Activated T-cell treated with anti-CD3 and anti-CD28 coated beads for 24 hours (primary cell): Measurements from ENCODE around the gene FOXK1.
"Not testable (repeated sequence)": the region's sequence is repeated elsewhere in the genome, so short reads cannot be mapped to it uniquely, and the experiment has no call there.

Source experiments
- DNase-seq: peaks from one replicate; pipeline ENCODE4 v3.0.0-alpha.2; 2020; ENCODE audit warnings: low read depth

FOXK1 gene

GRCh38 chr7:4681886-4682620, at the start of gene FOXK1:
TSS of gene FOXK1 (plus strand) at chr7:4682295. CDS start at chr7:4682309, 14 bp downstream.
- DNase-seq, result peak; percentile 77

GRCh38 chr7:4633012-4633411, 49.1 kb upstream of the FOXK1 start:
- peak; percentile 14 for DNase-seq

DNA sequence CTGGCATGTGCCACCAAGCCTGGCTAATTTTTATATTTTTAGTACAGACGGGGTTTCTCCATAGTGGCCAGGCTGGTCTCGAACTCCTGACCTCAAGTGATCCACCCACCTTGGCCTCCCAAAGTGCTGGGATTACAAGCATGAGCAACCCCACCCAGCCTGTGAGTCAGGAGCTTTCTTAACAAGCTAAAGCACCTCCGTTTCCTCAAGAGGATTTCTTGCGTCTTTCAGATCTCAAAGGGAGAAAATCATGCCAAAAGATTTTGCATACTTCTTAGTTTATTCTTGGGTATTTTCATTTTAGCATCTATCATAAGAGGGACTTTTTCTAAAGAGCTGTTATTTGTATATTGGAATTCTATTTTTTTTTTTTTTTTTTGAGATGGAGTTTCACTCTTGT, 47.9 kb upstream of the FOXK1 start:
- DNase-seq, result no peak

GRCh38 chr7:4638781-4639575, 43.1 kb upstream of the FOXK1 start:
- DNase-seq, result no peak

- DNase-seq, result no peak
Measured at GRCh38 chr7:4641091-4641666, 40.9 kb upstream of the FOXK1 start.

- DNase-seq, result peak; percentile 93
Measured at GRCh38 chr7:4641667-4642467, 40.2 kb upstream of the FOXK1 start.

DNA sequence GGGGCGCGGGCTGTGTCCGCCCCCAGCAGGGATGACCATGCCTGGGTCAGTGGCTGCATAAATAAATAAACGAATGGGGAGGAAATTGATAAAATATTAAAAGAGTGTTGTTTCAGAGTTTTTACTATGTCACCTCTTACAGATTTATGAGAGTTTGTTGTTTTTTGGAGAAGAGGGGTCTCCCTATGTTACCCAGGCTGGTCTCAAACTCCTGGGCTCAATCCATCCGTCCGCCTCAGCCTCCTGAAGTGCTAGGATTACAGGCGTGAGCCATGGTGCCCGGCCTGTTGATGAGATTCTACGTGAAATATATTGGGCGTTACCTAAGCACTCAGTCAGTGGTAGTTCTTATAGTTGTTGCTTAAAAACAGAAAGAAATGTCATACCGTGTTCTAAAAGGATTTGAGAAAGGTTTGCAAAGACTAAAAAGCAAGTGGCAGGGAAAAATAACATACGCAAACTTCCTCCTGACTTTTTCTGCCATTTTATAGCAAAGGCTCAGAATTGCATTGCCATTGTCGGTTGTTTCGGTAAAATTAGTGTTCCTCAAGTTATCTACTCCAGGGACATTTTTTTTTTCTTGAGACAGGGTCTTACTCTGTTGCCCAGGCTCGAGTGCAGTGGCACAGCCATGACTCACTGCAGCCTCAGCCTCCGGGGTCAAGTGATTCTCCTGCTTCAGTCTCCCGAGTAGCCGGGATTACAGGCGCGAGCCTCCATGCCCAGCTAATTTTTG, 39.5 kb upstream of the FOXK1 start:
- DNase-seq, result no peak

GRCh38 chr7:4643204-4643471, 39.0 kb upstream of the FOXK1 start:
- not testable (repeated sequence) for DNase-seq

DNA sequence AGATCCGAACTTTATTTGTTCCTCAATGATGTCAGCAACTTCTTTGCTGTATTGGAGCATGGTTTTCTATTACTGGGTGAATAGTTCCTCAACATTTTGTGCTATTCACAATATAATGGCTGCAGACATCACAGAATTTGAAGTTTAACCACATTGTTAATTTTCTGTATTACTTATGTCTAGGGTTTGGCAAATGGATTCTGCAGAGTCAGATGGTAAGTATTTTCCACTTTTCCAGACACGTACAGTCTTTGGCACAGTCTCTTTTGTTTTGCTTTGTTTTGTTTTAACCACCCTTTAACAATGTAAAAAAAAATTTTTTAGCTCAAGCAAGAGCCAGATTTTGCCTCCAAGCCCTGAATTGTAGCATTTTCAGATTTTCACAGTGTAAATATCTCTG, 36.8 kb upstream of the FOXK1 start:
- DNase-seq, result no peak

DNA sequence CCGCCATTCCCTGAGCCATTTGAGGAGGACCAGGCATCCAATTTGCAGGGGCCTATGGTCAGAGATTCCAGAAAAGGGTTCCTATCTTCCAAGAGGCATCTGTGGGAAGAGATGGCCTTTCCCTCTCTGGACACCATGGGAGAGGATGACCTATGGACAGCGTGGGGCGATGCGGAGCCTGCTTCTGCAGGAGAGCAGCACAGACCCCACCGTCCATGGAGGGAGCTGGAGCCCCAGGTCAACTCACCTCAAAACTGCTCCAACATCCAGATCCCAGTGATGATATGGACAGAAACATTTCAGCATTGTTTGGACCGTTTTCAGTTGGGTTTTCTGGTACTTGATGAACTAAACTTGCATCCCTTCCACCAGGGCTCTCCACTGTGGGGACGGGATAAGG, 34.0 kb upstream of the FOXK1 start:
- DNase-seq, result no peak

DNA sequence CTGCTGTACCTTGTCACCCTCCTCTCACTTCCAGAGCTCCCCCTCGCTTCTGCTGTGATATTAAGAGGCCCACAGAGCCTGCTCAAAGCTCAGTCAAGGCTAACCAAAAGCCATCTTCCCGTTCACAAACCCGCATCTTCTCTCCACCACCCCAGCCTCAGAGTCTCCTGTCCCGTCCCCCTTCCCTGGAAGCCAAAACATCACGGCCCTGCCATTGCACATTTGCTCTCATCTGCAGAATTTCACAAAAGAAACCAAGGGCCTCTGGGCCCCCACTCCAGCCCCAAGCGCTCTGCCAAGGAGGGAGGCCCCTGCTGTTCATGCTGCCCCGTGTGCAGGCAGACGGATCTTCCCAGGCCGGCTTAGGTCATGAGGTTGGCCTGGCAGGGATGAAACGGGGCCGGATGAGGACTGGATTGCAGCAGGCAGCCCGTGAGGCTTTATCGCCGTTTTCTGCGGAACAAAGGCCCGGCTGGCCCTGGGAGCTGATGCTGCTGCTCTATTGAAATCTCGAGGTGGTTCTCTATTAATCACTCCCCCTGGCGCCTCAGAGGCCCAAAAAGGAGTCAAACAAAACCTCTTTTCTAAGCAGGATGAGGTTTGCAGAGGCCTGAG, 31.6 kb upstream of the FOXK1 start:
- no peak for DNase-seq

DNA sequence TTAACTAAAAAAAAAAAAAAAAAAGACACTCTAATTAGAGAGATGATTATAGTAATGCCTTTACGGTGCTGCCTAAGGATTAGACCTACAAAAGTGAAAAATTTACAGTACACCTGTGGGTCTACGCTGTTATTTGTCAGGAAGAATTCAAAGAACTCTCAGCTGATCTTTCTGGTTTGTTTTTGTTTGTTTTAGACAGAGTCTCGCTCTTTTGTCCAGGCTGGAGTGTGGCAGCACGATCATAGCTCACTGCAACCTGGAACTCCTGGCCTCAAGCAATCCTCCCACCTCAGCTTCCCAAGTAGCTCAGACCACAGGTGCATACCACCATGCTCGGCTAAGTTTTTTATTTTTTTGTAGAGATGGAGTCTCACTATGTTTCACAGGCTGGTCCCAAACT, 28.3 kb upstream of the FOXK1 start:
- no peak for DNase-seq

GRCh38 chr7:4655311-4655710, 26.8 kb upstream of the FOXK1 start:
- no peak for DNase-seq

DNA sequence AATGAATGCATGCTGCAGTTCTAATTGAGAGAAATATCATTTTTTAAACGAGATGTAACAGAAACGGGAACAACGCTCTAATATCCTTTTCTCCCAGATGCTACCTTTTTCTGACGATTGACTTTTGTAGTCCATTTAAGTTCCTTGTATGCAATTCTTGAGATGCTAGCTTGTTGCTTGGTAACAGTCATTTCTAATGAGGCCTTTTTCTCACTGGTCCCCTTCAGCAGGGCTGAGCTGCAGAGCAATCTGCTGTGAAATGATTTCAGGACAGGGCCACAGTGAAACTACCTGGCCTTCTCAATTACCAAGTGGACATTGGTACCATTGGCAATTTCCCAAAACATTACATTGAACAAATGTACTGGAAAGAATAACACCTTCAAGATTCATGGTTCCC, 26.2 kb upstream of the FOXK1 start:
- no peak for DNase-seq

DNA sequence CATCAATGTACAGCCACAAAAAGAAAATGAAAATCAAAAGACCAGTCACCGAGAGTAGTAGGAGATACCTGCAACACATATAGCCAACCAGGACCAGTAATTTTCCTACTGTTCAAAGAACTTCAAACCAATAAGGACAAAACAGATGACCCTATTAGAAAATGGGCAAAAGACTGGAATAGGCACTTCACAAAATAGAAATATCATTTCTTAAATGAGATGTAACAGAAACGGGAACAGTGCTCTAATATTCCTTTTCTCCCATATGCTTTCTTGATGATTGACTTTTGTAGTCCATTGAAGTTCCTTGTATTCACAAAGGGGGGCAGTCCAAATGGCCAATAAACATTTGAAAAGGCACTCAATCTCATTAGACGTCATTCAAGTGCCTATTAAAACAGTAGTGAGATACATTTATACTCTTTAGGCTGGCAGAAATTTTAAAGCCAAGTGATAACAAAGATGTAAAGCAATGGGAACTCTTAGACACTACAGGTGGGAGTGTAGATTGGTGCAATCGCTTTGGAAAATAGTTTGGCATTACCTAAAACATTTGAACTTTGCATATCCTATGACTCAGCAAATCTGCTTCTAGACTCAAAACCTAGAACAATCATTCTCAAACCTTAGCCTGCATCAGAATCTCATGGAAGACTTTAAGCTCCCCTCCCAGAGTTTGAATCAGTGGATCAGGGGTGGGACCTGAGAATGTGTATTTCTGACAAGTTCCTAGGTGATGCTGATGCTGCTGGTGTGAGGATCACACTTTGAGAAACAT, 24.3 kb upstream of the FOXK1 start:
- no peak for DNase-seq

- DNase-seq, result no peak
Measured at GRCh38 chr7:4659551-4660286, 22.4 kb upstream of the FOXK1 start.

DNA sequence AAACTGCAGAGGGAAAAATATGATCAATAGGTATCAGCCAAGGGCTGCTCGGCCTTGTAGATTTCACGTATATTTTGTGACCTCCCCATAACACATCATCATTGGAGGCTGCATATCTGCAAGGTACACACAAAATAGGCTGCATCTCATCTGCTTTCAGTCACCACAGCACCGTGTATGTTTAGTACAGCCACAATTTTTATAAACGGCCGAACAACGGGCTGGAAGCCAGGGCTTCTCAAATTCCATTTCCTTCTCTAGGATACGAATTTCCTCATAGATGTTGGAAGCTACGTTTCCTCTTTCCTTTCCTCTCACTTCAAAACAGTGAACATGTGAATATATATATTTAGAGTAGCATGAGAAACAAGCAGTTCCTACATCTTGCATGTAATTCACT, 20.2 kb upstream of the FOXK1 start:
- no peak for DNase-seq

DNA sequence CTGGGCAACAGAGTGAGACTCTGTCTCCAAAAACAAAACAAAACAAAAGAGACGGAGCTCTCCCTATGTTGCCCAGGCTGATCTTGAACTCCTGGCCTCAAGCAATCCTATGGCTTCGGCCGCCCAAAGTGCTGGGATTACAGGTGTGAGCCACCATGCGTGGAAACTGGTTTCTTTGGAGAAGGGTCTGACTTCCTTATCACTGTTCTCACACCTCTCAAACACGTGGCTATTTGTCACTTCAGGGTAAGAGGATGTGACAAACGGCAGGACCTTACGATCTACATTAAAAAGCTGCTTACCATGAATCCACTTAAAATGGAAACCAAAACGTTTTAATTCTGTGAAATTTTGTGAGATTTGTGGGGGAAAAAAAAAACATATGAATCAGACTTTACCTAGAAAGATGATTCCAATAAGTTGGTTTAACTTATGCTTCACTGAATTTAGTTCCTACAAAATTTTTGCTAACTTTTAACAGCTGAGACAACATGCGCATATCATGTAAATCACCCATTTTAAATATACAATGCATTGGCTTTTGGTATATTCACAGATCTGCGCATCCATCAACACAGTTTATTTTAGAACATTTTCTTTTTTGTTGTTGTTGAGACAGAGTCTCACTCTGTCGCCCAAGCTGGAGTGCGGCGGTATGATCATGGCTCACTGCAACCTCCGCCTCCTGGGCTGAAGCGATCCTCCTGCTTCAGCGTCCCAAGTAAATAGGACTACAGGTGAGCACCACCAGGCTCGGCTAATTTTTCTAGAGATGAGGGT, 18.7 kb upstream of the FOXK1 start:
- DNase-seq, result no peak

DNA sequence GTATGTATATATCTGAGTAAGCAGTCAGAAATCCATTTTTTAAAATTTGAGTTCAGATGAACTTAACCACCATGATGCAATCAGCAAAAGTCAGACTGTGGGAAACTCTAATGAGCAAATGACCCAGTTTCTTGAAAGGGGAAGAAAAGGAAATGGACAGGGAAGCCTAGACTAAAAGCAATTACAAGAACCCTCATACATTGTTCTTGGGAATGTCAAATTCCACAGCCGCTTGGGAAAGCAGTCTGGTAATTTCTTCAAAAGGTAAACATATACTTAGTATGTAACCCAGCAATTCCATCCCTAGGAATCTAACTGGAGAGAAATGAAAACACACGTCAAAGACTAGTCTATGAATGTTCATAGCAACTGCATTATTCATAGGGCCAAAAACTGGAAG, 16.4 kb upstream of the FOXK1 start:
- no peak for DNase-seq
